H1 (cell line): Measurements from ENCODE around the gene NFASC. TPM values are rescaled to one million over a fixed set of nuclear protein-coding genes. Genes with fewer than 3 reads are reported as not detected.

ENCODE experiments used
- CTCF ChIA-PET: fragments of 300-600 bp; sonication (Branson Sonifier 250); formaldehyde crosslinking; loops from one replicate; lab custom pipeline; 2021; ENCODE audit not compliant: partially characterized antibody; lab: Charles Lee
- POLR2A ChIA-PET: fragments of 300-600 bp; sonication (Branson Sonifier 250); formaldehyde crosslinking; loops from one replicate; lab custom pipeline; 2021; ENCODE audit warnings: inconsistent platforms; ENCODE audit not compliant: partially characterized antibody; lab: Charles Lee
- DNase-seq, 2 experiments: peaks; one replicate each; pipeline versions ENCODE4 v3.0.0 to v3.0.0-alpha.2; 2010 to 2022; ENCODE audit warnings: low spot score in 2 of 2, low read depth in 1 of 2, mixed read lengths in 1 of 2
- FAIRE-seq: peaks from 2 replicates; lab custom pipeline; 2011; peaks lifted over from hg19 to GRCh38; lab: Jason Lieb, UNC
- H2AFZ ChIP-seq: 2 replicates; pipeline ENCODE4 v1.8.1; 2012; ENCODE audit warnings: low read length, inconsistent platforms
- H2AK5ac ChIP-seq: 2 replicates; pipeline ENCODE4 v1.6.1; 2013; ENCODE audit warnings: low read depth, low read length
- H2BK120ac ChIP-seq: replicated peaks from 2 replicates; pipeline ENCODE3; 2013; ENCODE audit warnings: low read depth, low read length, inconsistent platforms
- H2BK12ac ChIP-seq: 2 replicates; pipeline ENCODE4 v1.6.1; 2013; ENCODE audit warnings: low read depth, low read length
- H2BK15ac ChIP-seq: 2 replicates; pipeline ENCODE4 v1.6.1; 2013; ENCODE audit warnings: low read length
- H2BK20ac ChIP-seq: 2 replicates; pipeline ENCODE4 v1.6.1; 2013; ENCODE audit warnings: low read length
- H2BK5ac ChIP-seq: 2 replicates; pipeline ENCODE4 v1.6.1; 2013; ENCODE audit warnings: low read depth, low read length
- H3K14ac ChIP-seq: 2 replicates; pipeline ENCODE4 v1.6.1; 2013; ENCODE audit warnings: inconsistent platforms; ENCODE audit not compliant: insufficient read length
- H3K18ac ChIP-seq: 2 replicates; pipeline ENCODE4 v1.6.1; 2013; ENCODE audit warnings: low read length; ENCODE audit errors: extremely low read depth
- H3K23ac ChIP-seq: 2 replicates; pipeline ENCODE4 v1.6.1; 2013; ENCODE audit warnings: inconsistent platforms; ENCODE audit not compliant: insufficient read length
- H3K23me2 ChIP-seq: 2 replicates; pipeline ENCODE4 v1.6.1; 2013; ENCODE audit warnings: low read depth, low read length
- H3K27ac ChIP-seq: 2 replicates; pipeline ENCODE4 v1.6.1; 2011; ENCODE audit warnings: low read depth, low read length, inconsistent platforms
- H3K27me3 ChIP-seq, 4 experiments: replicated peaks in 1 of 4; 1 replicate in 1 of 4; 2 replicates in 3 of 4; pipeline versions ENCODE4 v1.6.1 to v1.8.1; 2011 to 2013; ENCODE audit warnings: low read length in 3 of 4, mild to moderate bottlenecking in 3 of 4, inconsistent platforms in 2 of 4, mixed read lengths in 2 of 4, moderate library complexity in 1 of 4; ENCODE audit not compliant: control insufficient read depth in 3 of 4, insufficient read depth in 3 of 4; ENCODE audit errors: extremely low read depth in 1 of 4
- H3K36me3 ChIP-seq, 4 experiments: 2 replicates each; pipeline versions ENCODE4 v1.6.1 to v1.8.1; 2011 to 2013; ENCODE audit warnings: mild to moderate bottlenecking in 4 of 4, low read length in 3 of 4, moderate library complexity in 2 of 4, control low read depth in 1 of 4, inconsistent platforms in 1 of 4; ENCODE audit not compliant: insufficient read depth in 4 of 4, control insufficient read depth in 2 of 4
- H3K4ac ChIP-seq: replicated peaks from 2 replicates; pipeline ENCODE3; 2013; ENCODE audit warnings: low read length, low read depth, mixed read lengths, inconsistent platforms; ENCODE audit not compliant: insufficient read length
- H3K4me1 ChIP-seq, 4 experiments: replicated peaks in 1 of 4; 1 replicate in 1 of 4; 2 replicates in 3 of 4; pipeline versions ENCODE4 v1.6.1 to v1.8.1; 2011 to 2013; ENCODE audit warnings: low read length in 3 of 4, inconsistent platforms in 2 of 4, mixed read lengths in 1 of 4; ENCODE audit not compliant: insufficient read depth in 4 of 4, control insufficient read depth in 3 of 4
- H3K4me2 ChIP-seq, 2 experiments: 2 replicates each; pipeline versions ENCODE4 v1.6.1 to v1.8.1; 2011 to 2013; ENCODE audit warnings: low read depth in 2 of 2, low read length in 2 of 2, control low read depth in 1 of 2, inconsistent platforms in 1 of 2, mild to moderate bottlenecking in 1 of 2; ENCODE audit not compliant: insufficient read depth in 1 of 2
- H3K4me3 ChIP-seq, 4 experiments: fragments of 200-600, 300-600 bp in 1 of 4; sonication (generic), shearing (Covaris generic), sonication (Bioruptor Twin) in 1 of 4; 2 replicates each; pipeline versions ENCODE4 v1.5.1 to v1.8.1; 2011 to 2016; ENCODE audit warnings: low read length in 4 of 4, low read depth in 3 of 4, control low read depth in 2 of 4, inconsistent platforms in 2 of 4, mild to moderate bottlenecking in 2 of 4, mixed read lengths in 1 of 4, moderate library complexity in 1 of 4; ENCODE audit not compliant: insufficient read depth in 2 of 4; ENCODE audit errors: extremely low read depth in 1 of 4
- H3K56ac ChIP-seq: replicated peaks from 2 replicates; pipeline ENCODE3; 2013; ENCODE audit warnings: low read depth, mild to moderate bottlenecking, mixed read lengths, low read length, inconsistent platforms; ENCODE audit not compliant: insufficient read length
- H3K79me1 ChIP-seq: 2 replicates; pipeline ENCODE4 v1.6.1; 2013; ENCODE audit warnings: low read depth, low read length, control low read depth
- H3K79me2 ChIP-seq, 2 experiments: 2 replicates each; pipeline versions ENCODE4 v1.6.1 to v1.8.1; 2012 to 2013; ENCODE audit warnings: low read length in 2 of 2, mild to moderate bottlenecking in 2 of 2, inconsistent platforms in 1 of 2; ENCODE audit not compliant: insufficient read depth in 2 of 2, control insufficient read depth in 1 of 2
- H3K9ac ChIP-seq, 4 experiments: replicated peaks in 1 of 4; 1 replicate in 1 of 4; 2 replicates in 3 of 4; pipeline versions ENCODE4 v1.6.1 to v1.8.1; 2011 to 2013; ENCODE audit warnings: low read depth in 3 of 4, low read length in 3 of 4, control low read depth in 2 of 4, mild to moderate bottlenecking in 2 of 4, moderate library complexity in 2 of 4, inconsistent platforms in 1 of 4; ENCODE audit errors: extremely low read depth in 1 of 4
- H3K9me3 ChIP-seq, 2 experiments: 2 replicates each; pipeline versions ENCODE4 v1.6.1 to v1.8.1; 2012 to 2013; ENCODE audit warnings: mild to moderate bottlenecking in 2 of 2, moderate library complexity in 2 of 2, control low read depth in 1 of 2, inconsistent platforms in 1 of 2, low read depth in 1 of 2, low read length in 1 of 2, mixed read lengths in 1 of 2; ENCODE audit not compliant: insufficient read depth in 2 of 2
- H4K20me1 ChIP-seq, 2 experiments: replicated peaks in 1 of 2; 2 replicates each; pipeline versions ENCODE3 to v1.8.1; 2011 to 2013; ENCODE audit warnings: inconsistent platforms in 2 of 2, low read length in 2 of 2, mild to moderate bottlenecking in 1 of 2; ENCODE audit not compliant: insufficient read depth in 2 of 2, control insufficient read depth in 1 of 2
- H4K5ac ChIP-seq: 2 replicates; pipeline ENCODE4 v1.6.1; 2013; ENCODE audit warnings: low read length, low read depth, mixed read lengths, inconsistent platforms; ENCODE audit not compliant: insufficient read length
- H4K8ac ChIP-seq: 2 replicates; pipeline ENCODE4 v1.8.0; 2013; ENCODE audit warnings: mild to moderate bottlenecking, moderate library complexity, low read length, inconsistent platforms; ENCODE audit not compliant: insufficient read depth; ENCODE audit errors: extremely low read depth
- H4K91ac ChIP-seq: replicated peaks from 2 replicates; pipeline ENCODE3; 2013; ENCODE audit warnings: low read length, mixed read lengths, inconsistent platforms; ENCODE audit not compliant: insufficient read length
- BACH1 ChIP-seq: IDR thresholded peaks from 2 replicates; pipeline ENCODE4 v1.6.1; 2012; ENCODE audit warnings: low read length, improper control_type of control experiment
- CHD1 ChIP-seq: IDR thresholded peaks from 2 replicates; pipeline ENCODE4 v1.6.1; 2012; ENCODE audit warnings: low read depth, low read length, improper control_type of control experiment
- E2F6 ChIP-seq: IDR thresholded peaks from 2 replicates; pipeline ENCODE4 v1.6.1; 2012; ENCODE audit warnings: inconsistent platforms
- GABPA ChIP-seq: IDR thresholded peaks from 2 replicates; pipeline ENCODE4 v1.6.1; 2011; ENCODE audit warnings: mild to moderate bottlenecking, low read length, moderate library complexity, borderline replicate concordance; ENCODE audit not compliant: insufficient read depth
- HDAC2 ChIP-seq, 2 experiments: fragments of 300-600 bp in 1 of 2; sonication (generic) in 1 of 2; IDR thresholded peaks; 2 replicates each; pipeline ENCODE4 v1.6.1; 2011 to 2012; ENCODE audit warnings: low read depth in 2 of 2, low read length in 2 of 2, mild to moderate bottlenecking in 2 of 2, moderate library complexity in 2 of 2, borderline replicate concordance in 1 of 2, inconsistent platforms in 1 of 2
- JUN ChIP-seq: IDR thresholded peaks from 2 replicates; pipeline ENCODE4 v1.6.1; 2011; ENCODE audit warnings: low read depth, mild to moderate bottlenecking, improper control_type of control experiment, low read length
- MAFK ChIP-seq: IDR thresholded peaks from 2 replicates; pipeline ENCODE4 v1.6.1; 2012; ENCODE audit warnings: low read depth, mild to moderate bottlenecking, improper control_type of control experiment, low read length
- RXRA ChIP-seq: IDR thresholded peaks from 2 replicates; pipeline ENCODE4 v1.6.1; 2011; ENCODE audit warnings: low read depth, mild to moderate bottlenecking, low read length, moderate library complexity; ENCODE audit not compliant: insufficient read depth
- SAP30 ChIP-seq: fragments of 300-600 bp; sonication (generic); IDR thresholded peaks from 2 replicates; pipeline ENCODE4 v1.7.1; 2012; ENCODE audit warnings: low read length, moderate library complexity, mild to moderate bottlenecking, inconsistent platforms; ENCODE audit not compliant: insufficient read depth, insufficient replicate concordance
- SP2 ChIP-seq: IDR thresholded peaks from 2 replicates; pipeline ENCODE4 v1.6.1; 2012; ENCODE audit warnings: mild to moderate bottlenecking, low read length, inconsistent platforms
- TEAD4 ChIP-seq: IDR thresholded peaks from 2 replicates; pipeline ENCODE4 v1.6.1; 2012; ENCODE audit warnings: low read depth, low read length, inconsistent platforms, mixed read lengths
- WGBS, 2 experiments: shearing (Covaris generic) in 1 of 2; methylation state at CpG; one replicate each; pipeline versions ENCODE4 v1.1.6 to v1.1.7; 2013 to 2015; ENCODE audit warnings: low lambda C conversion rate in 2 of 2, mixed read lengths in 2 of 2, inconsistent platforms in 1 of 2, low coverage in 1 of 2, missing lambda C conversion rate in 1 of 2; ENCODE audit not compliant: insufficient replicate concordance in 2 of 2, insufficient coverage in 1 of 2, insufficient read length in 1 of 2; ENCODE audit errors: extremely low coverage in 1 of 2, missing lambda C conversion rate in 1 of 2; 5-methylcytosine and 5-hydroxymethylcytosine counted together
- polyA plus RNA-seq, 7 experiments: library from polyadenylated mRNA; depleted of rRNA in 3 of 7; stranded (reverse) in 5 of 7; unstranded in 2 of 7; fragments of >200 nt in 5 of 7; fragments of 200-250 nt in 2 of 7; gene quantifications; 1 replicate in 5 of 7; 2 replicates in 1 of 7; 4 replicates in 1 of 7; pipeline versions ENCODE4 v1.2.1 to v1.2.3, GENCODE V29; 2011 to 2013; ENCODE audit warnings: missing spikeins in 2 of 7, mixed read lengths in 2 of 7
- total RNA-seq: library from RNA; stranded (reverse); fragmentation: NEBNext Ultra II Directional; extraction: Animal tissue kit (Norgen Biotek cat#: 25700); gene quantifications from 2 replicates; pipeline ENCODE4 v1.2.1, GENCODE V29; 2021
- TF ChIP-seq, protein P1 (sequence below): IDR thresholded peaks from 2 replicates; pipeline ENCODE4 v1.6.1; 2012; ENCODE audit warnings: low read length, inconsistent platforms

Gene NFASC
- total and polyA plus RNA-seq, 2 of the 8 experiments (the other 6 are each of a cell fraction or from before 2014, with no cell fraction given), result 5.0 to 15.2 TPM

DNA sequence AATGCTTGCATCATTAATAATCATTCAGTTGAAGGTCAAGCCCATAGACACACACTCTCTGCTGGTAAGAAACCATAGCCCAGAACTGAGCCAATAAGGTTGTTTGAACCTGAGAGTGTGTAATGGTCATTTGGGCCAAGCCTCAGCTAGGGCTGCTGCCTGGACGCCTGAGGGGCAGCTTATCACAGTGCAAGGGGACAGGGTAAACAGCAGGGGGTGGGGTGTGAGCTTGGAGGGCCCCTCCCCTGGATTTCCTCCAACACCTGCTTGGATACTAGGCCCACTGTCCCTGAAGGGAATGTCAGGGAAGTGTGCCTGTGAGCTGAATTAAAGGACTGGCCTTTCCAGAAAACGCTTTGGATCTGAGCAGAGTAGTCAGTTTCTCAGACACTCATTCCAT lies 147.7 kb downstream of the NFASC start:
- Histone ChIP-seq H2BK120ac (no peak overlapping the region), H3K9ac (no peak overlapping the region), H3K27me3 (no peaks in the 10 kb centered on the region; a peak in 1 of 7 replicates), H3K4ac (no peak overlapping the region), H4K8ac (no peak overlapping the region), H3K79me1 (0 out of 2 replicates have a peak, but pooled peaks cover 2% of the 10 kb centered on the region), H4K5ac (no peak overlapping the region), H2AFZ (no peak overlapping the region), H2AK5ac (no peak overlapping the region), H3K4me1 (peaks cover 0 to 8% (median 3%) of the 10 kb centered on the region in 4 experiments; a peak in 4 of 7 replicates), H3K9me3 (no peaks in the 10 kb centered on the region), H3K23ac (no peak overlapping the region), H2BK20ac (no peak overlapping the region), H3K23me2 (no peaks in the 10 kb centered on the region), H3K14ac (no peak overlapping the region), H3K4me2 (no peak overlapping the region), H3K4me3 (no peak overlapping the region), H3K27ac (no peak overlapping the region), H3K18ac (no peak overlapping the region), H3K79me2 (no peaks in the 10 kb centered on the region), H3K56ac (no peak overlapping the region), H4K20me1 (no peaks in the 10 kb centered on the region), H2BK15ac (no peak overlapping the region), H2BK5ac (no peak overlapping the region), H3K36me3 (no peaks in the 10 kb centered on the region), H2BK12ac (no peak overlapping the region), H4K91ac (no peak overlapping the region)
- POLR2A ChIA-PET, result no interaction called here
- CTCF ChIA-PET, result interaction anchor here (1.0 to 33.2 kb wide), 5 partner anchors 10 to 43 kb away, joined by 3 to 531 read pairs (median 16); no protein-coding TSS in a partner anchor
- WGBS, 2 experiments, result 84% methylated on average over 2 of the region's 2 CpGs; no CpG with 5 or more reads in 1 of the 2 experiments
- no peak for FAIRE-seq
- DNase-seq, result no peak
- no peak for TF ChIP-seq RXRA
- no peak for TF ChIP-seq BACH1
- no peak for TF ChIP-seq HDAC2 (IDR thresholded peaks at IDR 0.05; ENCODE audit: borderline replicate concordance in 1 of 2, low read depth in 2 of 2, low read length in 2 of 2)
- TF ChIP-seq E2F6, result no peak
- no peak for TF ChIP-seq SP2
- TF ChIP-seq CHD1, result no peak
- TF ChIP-seq, protein P1, sequence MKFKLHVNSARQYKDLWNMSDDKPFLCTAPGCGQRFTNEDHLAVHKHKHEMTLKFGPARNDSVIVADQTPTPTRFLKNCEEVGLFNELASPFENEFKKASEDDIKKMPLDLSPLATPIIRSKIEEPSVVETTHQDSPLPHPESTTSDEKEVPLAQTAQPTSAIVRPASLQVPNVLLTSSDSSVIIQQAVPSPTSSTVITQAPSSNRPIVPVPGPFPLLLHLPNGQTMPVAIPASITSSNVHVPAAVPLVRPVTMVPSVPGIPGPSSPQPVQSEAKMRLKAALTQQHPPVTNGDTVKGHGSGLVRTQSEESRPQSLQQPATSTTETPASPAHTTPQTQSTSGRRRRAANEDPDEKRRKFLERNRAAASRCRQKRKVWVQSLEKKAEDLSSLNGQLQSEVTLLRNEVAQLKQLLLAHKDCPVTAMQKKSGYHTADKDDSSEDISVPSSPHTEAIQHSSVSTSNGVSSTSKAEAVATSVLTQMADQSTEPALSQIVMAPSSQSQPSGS, result no peak
- no peak for TF ChIP-seq GABPA
- no peak for TF ChIP-seq JUN
- no peak for TF ChIP-seq MAFK
- TF ChIP-seq SAP30, result no peak
- no peak for TF ChIP-seq TEAD4
